ENCODE measurements around the gene LMAN1L.

LMAN1L gene

DNA sequence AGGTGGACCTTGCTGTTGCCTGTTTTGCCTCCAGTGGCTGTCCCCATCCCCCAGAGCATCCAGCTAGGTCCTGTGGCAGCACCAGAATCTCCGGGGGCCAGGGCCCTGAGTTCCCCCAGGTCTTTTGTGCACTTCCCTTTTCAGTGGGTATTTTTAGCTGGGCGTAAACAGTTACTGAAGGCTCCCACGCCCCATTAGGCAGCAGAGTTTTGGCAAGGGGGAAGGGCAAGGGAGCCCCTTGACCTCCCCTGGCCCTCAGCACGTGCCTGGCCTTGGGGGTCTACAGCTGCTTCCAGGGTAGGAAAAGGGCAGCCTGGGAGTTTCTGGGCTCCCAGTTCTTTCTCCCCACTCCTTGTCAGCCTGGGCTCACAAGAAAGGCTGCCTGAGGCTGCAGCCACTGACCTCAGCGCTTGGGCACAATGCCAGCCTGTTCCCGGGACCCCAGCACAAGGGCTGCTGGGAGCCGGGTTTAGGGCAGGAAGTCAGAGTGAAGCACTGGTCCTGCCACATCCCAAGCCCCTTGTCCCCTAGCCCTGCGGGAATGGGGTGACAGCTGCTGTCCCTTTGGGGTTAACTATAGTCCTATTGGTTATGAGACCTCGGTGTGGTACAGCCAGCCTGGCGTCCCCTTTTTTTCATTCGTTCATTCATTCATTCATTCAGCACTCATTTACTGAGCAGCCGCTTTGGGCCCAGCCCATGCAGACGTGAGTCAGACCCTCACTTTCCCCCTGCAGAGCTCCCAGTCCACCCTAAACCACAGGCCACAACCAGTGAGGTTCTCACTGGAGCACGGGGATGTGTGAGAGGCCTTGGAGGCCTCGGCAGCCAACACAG, 22.3 kb upstream of the LMAN1L start:
- peak; percentile 68 for DNase-seq (ENCODE audit: low spot score)
- in situ Hi-C loops (cut with MboI; ENCODE audit: low sequenced_read_pairs, unreplicated experiment), result no loop called here
- TF ChIP-seq, protein P1, sequence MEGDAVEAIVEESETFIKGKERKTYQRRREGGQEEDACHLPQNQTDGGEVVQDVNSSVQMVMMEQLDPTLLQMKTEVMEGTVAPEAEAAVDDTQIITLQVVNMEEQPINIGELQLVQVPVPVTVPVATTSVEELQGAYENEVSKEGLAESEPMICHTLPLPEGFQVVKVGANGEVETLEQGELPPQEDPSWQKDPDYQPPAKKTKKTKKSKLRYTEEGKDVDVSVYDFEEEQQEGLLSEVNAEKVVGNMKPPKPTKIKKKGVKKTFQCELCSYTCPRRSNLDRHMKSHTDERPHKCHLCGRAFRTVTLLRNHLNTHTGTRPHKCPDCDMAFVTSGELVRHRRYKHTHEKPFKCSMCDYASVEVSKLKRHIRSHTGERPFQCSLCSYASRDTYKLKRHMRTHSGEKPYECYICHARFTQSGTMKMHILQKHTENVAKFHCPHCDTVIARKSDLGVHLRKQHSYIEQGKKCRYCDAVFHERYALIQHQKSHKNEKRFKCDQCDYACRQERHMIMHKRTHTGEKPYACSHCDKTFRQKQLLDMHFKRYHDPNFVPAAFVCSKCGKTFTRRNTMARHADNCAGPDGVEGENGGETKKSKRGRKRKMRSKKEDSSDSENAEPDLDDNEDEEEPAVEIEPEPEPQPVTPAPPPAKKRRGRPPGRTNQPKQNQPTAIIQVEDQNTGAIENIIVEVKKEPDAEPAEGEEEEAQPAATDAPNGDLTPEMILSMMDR (IDR thresholded peaks at IDR 0.05; ENCODE audit: borderline replicate concordance, control extremely low read depth, extremely low read depth, insufficient read depth, missing control alignments), result no peak

DNA sequence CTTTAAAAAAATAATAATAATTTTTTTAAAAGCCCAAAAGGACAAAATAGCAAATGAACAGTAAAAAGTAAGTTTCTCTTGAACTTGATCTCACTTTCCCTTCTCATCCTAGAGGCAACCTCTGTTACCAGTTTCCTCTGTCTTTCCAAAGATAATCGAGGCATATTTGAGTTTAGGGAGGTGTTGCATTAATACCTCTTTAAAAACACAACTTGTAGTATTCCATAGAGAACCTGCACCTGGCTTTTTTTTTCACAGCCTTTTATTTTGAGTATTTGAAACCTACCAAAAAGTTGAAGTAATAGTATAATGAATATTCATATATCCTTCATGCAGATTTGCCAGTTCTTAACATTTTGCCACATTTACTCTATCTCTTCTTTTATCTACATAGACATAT, 21.6 kb upstream of the LMAN1L start:
- in situ Hi-C loops (cut with MboI; ENCODE audit: low sequenced_read_pairs, unreplicated experiment), result no loop called here
- TF ChIP-seq, protein P1 (IDR thresholded peaks at IDR 0.05; ENCODE audit: borderline replicate concordance, control extremely low read depth, extremely low read depth, insufficient read depth, missing control alignments), result no peak
- DNase-seq (ENCODE audit: low spot score), result no peak

DNA sequence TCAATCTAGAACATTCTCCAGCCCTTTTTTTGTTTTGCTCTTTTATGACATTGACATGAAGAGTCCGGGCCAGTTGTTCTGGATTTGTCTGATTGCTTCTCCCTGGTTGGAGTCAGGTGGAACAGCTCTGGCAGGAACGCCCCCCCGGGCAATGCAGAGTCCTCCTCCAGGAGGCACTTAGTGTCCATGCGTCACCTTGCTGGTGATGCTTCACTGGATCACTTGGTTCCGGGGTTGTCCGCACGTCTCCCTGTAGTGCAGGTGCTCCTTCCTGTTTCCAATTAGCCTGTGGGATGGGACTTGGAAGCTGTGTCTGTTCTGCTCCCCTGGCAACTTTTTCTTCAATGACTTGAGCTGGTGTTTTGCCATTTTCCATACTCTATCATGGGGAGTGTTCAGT, 21.0 kb upstream of the LMAN1L start:
- TF ChIP-seq, protein P1 (IDR thresholded peaks at IDR 0.05; ENCODE audit: borderline replicate concordance, control extremely low read depth, extremely low read depth, insufficient read depth, missing control alignments), result no peak
- no peak for DNase-seq (ENCODE audit: low spot score)
- in situ Hi-C loops (cut with MboI; ENCODE audit: low sequenced_read_pairs, unreplicated experiment), result no loop called here

DNA sequence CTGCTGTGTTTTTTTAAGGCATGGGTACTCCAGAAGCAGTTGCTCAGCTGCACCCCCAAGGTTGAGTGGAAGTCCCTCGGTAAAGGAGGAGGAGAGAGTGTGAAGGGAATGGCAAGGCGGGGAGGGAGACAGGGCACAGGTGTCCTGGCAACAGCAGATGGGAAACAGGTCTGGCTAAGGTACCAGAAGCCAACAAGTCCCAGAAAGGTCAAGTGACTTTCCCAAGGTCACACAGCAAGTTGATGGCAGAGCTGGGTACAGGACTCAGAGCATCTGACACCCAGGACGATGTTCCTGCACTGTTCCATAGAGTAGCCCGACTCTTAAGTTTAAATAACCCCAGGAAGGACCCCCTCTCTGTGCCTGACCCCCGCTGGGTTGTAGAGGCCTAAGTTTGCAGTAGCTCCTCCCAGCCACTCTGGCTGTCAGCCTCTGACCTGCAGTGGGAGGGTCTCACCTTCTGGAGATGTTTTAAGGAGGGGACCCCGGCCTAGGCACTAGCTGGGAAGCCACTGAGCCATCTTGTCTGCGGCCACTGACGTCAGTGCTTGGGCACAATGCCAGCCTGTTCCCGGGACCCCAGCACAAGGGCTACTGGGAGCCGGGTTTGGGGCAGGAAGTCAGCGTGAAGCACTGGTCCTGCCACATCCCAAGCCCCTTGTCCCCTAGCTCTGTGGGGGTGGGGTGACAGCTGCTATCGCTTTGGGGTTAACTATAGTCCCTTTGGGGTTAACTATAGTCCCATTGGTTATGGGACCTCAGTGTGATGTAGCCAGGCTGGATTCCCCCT, 20.2 kb upstream of the LMAN1L start:
- TF ChIP-seq, protein P1 (IDR thresholded peaks at IDR 0.05; ENCODE audit: borderline replicate concordance, control extremely low read depth, extremely low read depth, insufficient read depth, missing control alignments), result no peak
- in situ Hi-C loops (cut with MboI; ENCODE audit: low sequenced_read_pairs, unreplicated experiment), result no loop called here
- no peak for DNase-seq (ENCODE audit: low spot score)

DNA sequence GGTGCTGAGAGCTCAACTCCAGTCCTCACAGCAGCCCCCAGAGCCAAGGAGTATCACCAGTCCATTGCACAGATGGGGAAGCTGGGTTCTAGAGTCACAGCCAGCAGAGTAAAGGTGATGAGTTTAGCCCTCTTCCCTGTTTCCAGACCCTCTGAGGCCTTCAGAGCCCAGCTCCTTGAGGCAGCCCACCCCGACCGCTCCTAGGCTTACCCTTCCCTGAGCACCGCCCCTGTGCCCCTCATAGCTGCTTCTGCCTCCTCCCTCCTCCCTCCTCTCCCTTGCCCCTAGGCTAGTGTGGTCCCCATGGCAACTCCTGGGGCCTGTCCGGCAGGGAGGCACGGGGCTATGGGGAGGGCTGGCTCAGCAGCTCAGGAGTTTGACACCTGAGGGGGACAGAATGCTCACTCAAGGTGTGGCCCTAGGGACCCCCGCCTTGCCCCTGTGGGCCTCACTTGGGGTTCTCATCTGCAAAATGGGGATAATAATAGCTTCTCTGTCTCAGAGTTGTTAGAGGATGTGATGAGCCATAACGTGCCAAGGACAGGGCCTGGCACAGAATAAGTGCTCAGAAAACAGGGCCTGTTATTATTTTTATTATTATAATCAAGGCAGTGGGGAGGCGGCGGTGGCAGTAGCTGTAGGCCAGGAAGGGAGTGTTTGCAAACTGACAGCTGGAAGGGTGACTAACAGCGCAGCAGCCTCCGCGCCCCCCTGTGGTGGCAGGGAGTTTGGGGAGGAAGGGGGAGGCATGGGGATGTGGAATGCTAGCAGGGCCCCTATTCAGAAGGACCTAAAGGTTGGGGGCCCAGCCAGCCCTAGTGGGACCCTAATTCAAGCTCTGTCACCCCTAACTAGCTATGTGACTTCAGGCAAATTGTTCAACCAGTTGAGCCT, 19.3 kb upstream of the LMAN1L start:
- DNase-seq (ENCODE audit: low spot score), result no peak
- TF ChIP-seq, protein P1 (IDR thresholded peaks at IDR 0.05; ENCODE audit: borderline replicate concordance, control extremely low read depth, extremely low read depth, insufficient read depth, missing control alignments), result peak; percentile 56
- in situ Hi-C loops (cut with MboI; ENCODE audit: low sequenced_read_pairs, unreplicated experiment), result no loop called here

Measured in GM13976 (cell line).